Fibroblast of skin of right quadriceps (primary cell): ENCODE data around the gene INSC.

Source experiments
- DNase-seq: peaks from one replicate; pipeline ENCODE4 v3.0.0-alpha.2; 2013

INSC gene

GRCh38 chr11:15190611-15191010 lies 75.9 kb downstream of the INSC start:
- DNase-seq = no peak

GRCh38 chr11:15192005-15192556 lies 77.4 kb downstream of the INSC start:
- no peak for DNase-seq

- peak; percentile 47 for DNase-seq
Measured at GRCh38 chr11:15194671-15195415, 80.1 kb downstream of the INSC start.

- no peak for DNase-seq
Measured at GRCh38 chr11:15195454-15196200, 80.9 kb downstream of the INSC start.

GRCh38 chr11:15196704-15197103 lies 82.0 kb downstream of the INSC start:
- DNase-seq = no peak

- peak; percentile 15 for DNase-seq
Measured at GRCh38 chr11:15197696-15198095, 83.0 kb downstream of the INSC start.

- no peak for DNase-seq
Measured at GRCh38 chr11:15198284-15198683, 83.6 kb downstream of the INSC start.

- DNase-seq = no peak
Measured at GRCh38 chr11:15199693-15200092, 85.0 kb downstream of the INSC start.

GRCh38 chr11:15200696-15201095 lies 86.0 kb downstream of the INSC start:
- no peak for DNase-seq

GRCh38 chr11:15201586-15201985 lies 86.9 kb downstream of the INSC start:
- DNase-seq = no peak

GRCh38 chr11:15202626-15203025 lies 87.9 kb downstream of the INSC start:
- no peak for DNase-seq

GRCh38 chr11:15204711-15205110 lies 90.0 kb downstream of the INSC start:
- DNase-seq = no peak

GRCh38 chr11:15206791-15207190 lies 92.1 kb downstream of the INSC start:
- DNase-seq = no peak

GRCh38 chr11:15208378-15209222 lies 93.9 kb downstream of the INSC start:
- peak; percentile 54 for DNase-seq

- no peak for DNase-seq
Measured at GRCh38 chr11:15212876-15213275, 98.2 kb downstream of the INSC start.

- DNase-seq = no peak
Measured at GRCh38 chr11:15213471-15214231, 98.9 kb downstream of the INSC start.

- no peak for DNase-seq
Measured at GRCh38 chr11:15215005-15215404, 100.3 kb downstream of the INSC start.

- no peak for DNase-seq
Measured at GRCh38 chr11:15216678-15217077, 102.0 kb downstream of the INSC start.

- no peak for DNase-seq
Measured at GRCh38 chr11:15217416-15217815, 102.7 kb downstream of the INSC start.

- DNase-seq = no peak
Measured at GRCh38 chr11:15222777-15223176, 108.1 kb downstream of the INSC start.

- DNase-seq = peak; percentile 53
Measured at GRCh38 chr11:15223318-15223717, 108.6 kb downstream of the INSC start.

- no peak for DNase-seq
Measured at GRCh38 chr11:15224466-15224865, 109.7 kb downstream of the INSC start.
